AG09309 (cell line): ENCODE data around the gene MEP1B.

Source experiments
- DNase-seq: peaks from one replicate; pipeline ENCODE4 v3.0.0-alpha.2; 2010; ENCODE audit warnings: low read depth
- H3K4me3 ChIP-seq: 2 replicates; pipeline ENCODE4 v1.5.1; 2011; ENCODE audit warnings: mild to moderate bottlenecking, low read depth, low read length, moderate library complexity; ENCODE audit not compliant: control insufficient read depth
- TF ChIP-seq, protein P1 (sequence below): IDR thresholded peaks from 2 replicates; pipeline ENCODE4 v1.5.1; 2011; ENCODE audit warnings: mild to moderate bottlenecking, low read depth, low read length, inconsistent platforms; ENCODE audit not compliant: insufficient read depth, control insufficient read depth; ENCODE audit errors: missing control alignments

Gene MEP1B

DNA sequence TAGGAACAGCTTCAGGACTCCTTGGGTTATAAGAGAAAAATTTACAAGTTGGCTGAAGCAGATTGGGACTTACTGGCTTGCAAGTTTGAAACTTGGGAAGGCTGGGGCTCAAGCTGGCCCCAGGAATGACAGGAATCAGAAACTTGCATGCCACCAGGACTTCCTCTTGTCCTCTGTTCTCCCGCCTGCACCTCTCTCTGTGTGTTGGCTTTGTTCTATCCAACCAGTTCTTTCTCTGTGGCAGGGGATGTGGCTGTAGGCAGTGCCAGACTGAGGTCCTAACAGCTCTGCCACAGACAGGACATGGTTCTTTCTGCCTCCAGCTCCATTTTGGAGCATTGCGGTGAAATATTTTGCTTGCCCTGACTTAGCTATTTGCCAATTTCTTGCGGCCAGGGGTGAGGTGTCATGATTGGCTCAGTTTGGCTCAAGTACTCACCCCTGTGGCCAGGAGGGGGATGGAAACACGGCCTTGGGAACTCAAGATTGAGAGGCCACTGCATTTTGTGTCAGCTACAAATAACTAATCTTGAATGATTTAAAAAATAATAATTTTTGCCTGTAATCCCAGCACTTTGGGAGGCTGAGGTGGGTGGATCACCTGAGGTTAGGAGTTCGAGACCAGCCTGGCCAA is 48.9 kb downstream of the MEP1B start:
- no peak overlapping the region for H3K4me3 ChIP-seq
- DNase-seq = no peak
- TF ChIP-seq, protein P1, sequence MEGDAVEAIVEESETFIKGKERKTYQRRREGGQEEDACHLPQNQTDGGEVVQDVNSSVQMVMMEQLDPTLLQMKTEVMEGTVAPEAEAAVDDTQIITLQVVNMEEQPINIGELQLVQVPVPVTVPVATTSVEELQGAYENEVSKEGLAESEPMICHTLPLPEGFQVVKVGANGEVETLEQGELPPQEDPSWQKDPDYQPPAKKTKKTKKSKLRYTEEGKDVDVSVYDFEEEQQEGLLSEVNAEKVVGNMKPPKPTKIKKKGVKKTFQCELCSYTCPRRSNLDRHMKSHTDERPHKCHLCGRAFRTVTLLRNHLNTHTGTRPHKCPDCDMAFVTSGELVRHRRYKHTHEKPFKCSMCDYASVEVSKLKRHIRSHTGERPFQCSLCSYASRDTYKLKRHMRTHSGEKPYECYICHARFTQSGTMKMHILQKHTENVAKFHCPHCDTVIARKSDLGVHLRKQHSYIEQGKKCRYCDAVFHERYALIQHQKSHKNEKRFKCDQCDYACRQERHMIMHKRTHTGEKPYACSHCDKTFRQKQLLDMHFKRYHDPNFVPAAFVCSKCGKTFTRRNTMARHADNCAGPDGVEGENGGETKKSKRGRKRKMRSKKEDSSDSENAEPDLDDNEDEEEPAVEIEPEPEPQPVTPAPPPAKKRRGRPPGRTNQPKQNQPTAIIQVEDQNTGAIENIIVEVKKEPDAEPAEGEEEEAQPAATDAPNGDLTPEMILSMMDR = no peak

DNA sequence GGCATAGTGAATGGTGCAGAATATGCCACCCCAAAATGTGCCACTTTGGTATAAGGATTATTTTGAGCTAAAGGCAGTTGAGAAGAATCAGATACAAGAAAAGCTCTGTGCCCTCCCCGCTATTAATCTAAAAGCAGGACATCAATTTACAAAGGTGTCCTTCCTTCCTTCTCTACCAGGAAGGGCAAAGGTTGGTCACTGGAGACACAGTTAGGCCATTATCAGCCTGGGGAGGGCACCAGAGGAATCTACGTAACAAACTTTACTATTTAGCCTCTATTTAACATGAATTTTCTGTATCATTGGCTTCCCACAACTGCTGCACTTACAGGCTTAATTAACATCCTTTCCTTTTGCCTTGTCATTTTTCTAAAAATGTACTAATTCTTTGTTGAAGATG is 52.6 kb downstream of the MEP1B start:
- no peak overlapping the region for H3K4me3 ChIP-seq
- DNase-seq = no peak
- TF ChIP-seq, protein P1 = no peak

GRCh38 chr18:32243358-32243757 is 53.5 kb downstream of the MEP1B start:
- TF ChIP-seq, protein P1 = no peak
- H3K4me3 ChIP-seq = no peak overlapping the region
- no peak for DNase-seq

DNA sequence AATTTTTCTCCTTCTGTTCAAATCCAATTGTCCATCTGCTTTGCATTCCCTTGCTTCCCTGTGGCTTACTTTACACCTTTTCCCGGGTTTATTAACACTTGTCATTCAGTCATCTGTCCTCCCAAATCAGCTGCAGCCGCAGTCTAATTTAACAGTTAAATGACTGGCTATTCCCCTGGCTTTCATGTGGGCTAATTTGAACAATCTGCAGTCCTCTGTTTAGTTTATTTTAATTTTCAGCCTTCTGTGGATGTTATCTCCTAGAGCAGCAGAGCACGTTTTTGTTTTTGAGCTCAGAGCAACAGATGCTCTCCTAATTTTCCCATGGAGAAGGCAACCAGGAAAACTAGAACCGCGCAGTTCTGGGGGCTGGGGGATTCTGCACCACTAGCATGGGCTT is 55.0 kb downstream of the MEP1B start:
- TF ChIP-seq, protein P1 = no peak
- no peak for DNase-seq
- no peak overlapping the region for H3K4me3 ChIP-seq

GRCh38 chr18:32249147-32249929 is 59.5 kb downstream of the MEP1B start:
- H3K4me3 ChIP-seq = no peak overlapping the region
- TF ChIP-seq, protein P1 = no peak
- no peak for DNase-seq

- no peak overlapping the region for H3K4me3 ChIP-seq
- no peak for DNase-seq
- TF ChIP-seq, protein P1 = no peak
These were observed 61.6 kb downstream of the MEP1B start for GRCh38 chr18:32251466-32251865.
